ENCODE measurements around the gene RAD51C.
A peak's percentile ranks its signal among the peaks of the same experiment; 100 is the strongest.
"Not testable (repeated sequence)": the region's sequence is repeated elsewhere in the genome, so short reads cannot be mapped to it uniquely, and the experiment has no call there.

RAD51C gene

GRCh38 chr17:58692239-58693055, at the start of gene RAD51C:
Gene RAD51C (plus strand): TSS chr17:58692602. CDS start chr17:58692644, 42 bp downstream.
- DNase-seq (ENCODE audit: low read depth in 2 of 2) = peak; percentile 72 to 79

- DNase-seq (ENCODE audit: low read depth in 2 of 2) = no peak
Observed at GRCh38 chr17:58643147-58643546, 49.3 kb upstream of the RAD51C start.

- DNase-seq (ENCODE audit: low read depth in 2 of 2) = no peak
Observed at GRCh38 chr17:58648236-58648635, 44.2 kb upstream of the RAD51C start.

- not testable (repeated sequence) for DNase-seq (ENCODE audit: low read depth in 2 of 2)
Observed at GRCh38 chr17:58657962-58658803, 34.2 kb upstream of the RAD51C start.

GRCh38 chr17:58658804-58659713, 33.3 kb upstream of the RAD51C start:
- peak; percentile 36 to 67 for DNase-seq (ENCODE audit: low read depth in 2 of 2)

GRCh38 chr17:58659714-58660084, 32.7 kb upstream of the RAD51C start:
- DNase-seq (ENCODE audit: low read depth in 2 of 2) = not testable (repeated sequence)

GRCh38 chr17:58660621-58661020, 31.8 kb upstream of the RAD51C start:
- no peak for DNase-seq (ENCODE audit: low read depth in 2 of 2)

GRCh38 chr17:58661499-58661898, 30.9 kb upstream of the RAD51C start:
- no peak for DNase-seq (ENCODE audit: low read depth in 2 of 2)

GRCh38 chr17:58664302-58664701, 28.1 kb upstream of the RAD51C start:
- DNase-seq (ENCODE audit: low read depth in 2 of 2) = no peak

GRCh38 chr17:58665946-58666857, 26.2 kb upstream of the RAD51C start:
- no peak for DNase-seq (ENCODE audit: low read depth in 2 of 2)

GRCh38 chr17:58666858-58667267, 25.5 kb upstream of the RAD51C start:
- peak in 1 of 2 donors; percentile 13 for DNase-seq (ENCODE audit: low read depth in 2 of 2)

- DNase-seq (ENCODE audit: low read depth in 2 of 2) = no peak
Observed at GRCh38 chr17:58667934-58668597, 24.3 kb upstream of the RAD51C start.

- DNase-seq (ENCODE audit: low read depth in 2 of 2) = no peak
Observed at GRCh38 chr17:58668598-58668935, 23.8 kb upstream of the RAD51C start.

GRCh38 chr17:58669853-58670252, 22.5 kb upstream of the RAD51C start:
- DNase-seq (ENCODE audit: low read depth in 2 of 2) = no peak

GRCh38 chr17:58671969-58672368, 20.4 kb upstream of the RAD51C start:
- DNase-seq (ENCODE audit: low read depth in 2 of 2) = no peak

- DNase-seq (ENCODE audit: low read depth in 2 of 2) = no peak
Observed at GRCh38 chr17:58677194-58677880, 15.1 kb upstream of the RAD51C start.

GRCh38 chr17:58678287-58678686, 14.1 kb upstream of the RAD51C start:
- DNase-seq (ENCODE audit: low read depth in 2 of 2) = not testable (repeated sequence)

GRCh38 chr17:58679263-58680037, 13.0 kb upstream of the RAD51C start:
- DNase-seq (ENCODE audit: low read depth in 2 of 2) = no peak

- no peak for DNase-seq (ENCODE audit: low read depth in 2 of 2)
Observed at GRCh38 chr17:58680038-58680369, 12.4 kb upstream of the RAD51C start.

Data from stimulated activated CD4-positive, alpha-beta T cell treated with anti-CD3 and anti-CD28 coated beads, Interleukin-1b, Interleukin-23, amount 100 ng/mL, for 4 hours (primary cell).